GM23338 (cell line): ENCODE data around the gene DAB2.

Source experiments
- CTCF ChIP-seq, 2 experiments: fragments of 200-600 bp in 1 of 2; sonication (generic) in 1 of 2; conservative IDR thresholded peaks; 2 replicates each; pipeline versions ENCODE4 v1.5.1 to v1.6.1; 2016 to 2017; ENCODE audit warnings: antibody characterized with exemption in 2 of 2, low read depth in 2 of 2, mild to moderate bottlenecking in 2 of 2, moderate library complexity in 1 of 2
- EZH2 ChIP-seq: fragments of 200-600 bp; sonication (generic); IDR thresholded peaks from one replicate; pipeline ENCODE4 v1.8.0; 2017; ENCODE audit warnings: antibody characterized with exemption, mild to moderate bottlenecking, low read depth; ENCODE audit not compliant: unreplicated experiment
- JUNB ChIP-seq: IDR thresholded peaks from one replicate; pipeline ENCODE4 v1.6.1; 2016; ENCODE audit warnings: antibody characterized with exemption; ENCODE audit not compliant: unreplicated experiment
- POLR2AphosphoS5 ChIP-seq: IDR thresholded peaks from 2 replicates; pipeline ENCODE4 v1.6.1; 2016; ENCODE audit warnings: antibody characterized with exemption, low read depth
- REST ChIP-seq: IDR thresholded peaks from one replicate; pipeline ENCODE4 v1.6.1; 2018; ENCODE audit warnings: antibody characterized with exemption; ENCODE audit not compliant: unreplicated experiment
- ZNF331 ChIP-seq: fragments of 250-450 bp; sonication (Bioruptor Pico); IDR thresholded peaks from 2 replicates; pipeline ENCODE4 v1.5.0; 2020; ENCODE audit warnings: low read depth, mild to moderate bottlenecking, moderate library complexity

GRCh38 chr5:39328731-39329130 is 96.0 kb downstream of the DAB2 start:
- TF ChIP-seq CTCF (conservative IDR thresholded peaks at IDR 0.05; ENCODE audit: low read depth in 2 of 2) = no peak
- TF ChIP-seq EZH2 = no peak
- no peak for TF ChIP-seq ZNF331 (CRISPR knock-in tag)
- no peak for TF ChIP-seq POLR2AphosphoS5
- TF ChIP-seq REST = no peak
- no peak for TF ChIP-seq JUNB
